Endothelial cell of umbilical vein (primary cell): ENCODE data around the gene PADI1. TPM values are rescaled to one million over a fixed set of nuclear protein-coding genes. Genes with fewer than 3 reads are reported as not detected.

ENCODE experiments used
- BruUV-seq: library from RNA; stranded (reverse); fragments of 400-500 nt; replicated peaks from 2 replicates; lab custom pipeline; 2021; lab: Mats Ljungman, UMichigan
- CTCF ChIA-PET: fragments of 300-600, 350-600 bp; sonication (Branson Sonifier 250); formaldehyde crosslinking; loops from one replicate; lab custom pipeline; 2021; ENCODE audit warnings: antibody characterized with exemption, inconsistent platforms; lab: Charles Lee
- POLR2A ChIA-PET: fragments of 300-600, 350-600 bp; sonication (Branson Sonifier 250); formaldehyde crosslinking; loops from one replicate; lab custom pipeline; 2021; ENCODE audit warnings: antibody characterized with exemption, inconsistent platforms; lab: Charles Lee
- DNase-seq: peaks from one replicate; pipeline ENCODE4 v3.0.0-alpha.2; 2011; ENCODE audit warnings: low read depth, low spot score
- FAIRE-seq: peaks from 2 replicates; lab custom pipeline; 2011; peaks lifted over from hg19 to GRCh38; lab: Jason Lieb, UNC
- H2AFZ ChIP-seq: 2 replicates; pipeline ENCODE4 v1.6.0; 2012; ENCODE audit warnings: low read depth, low read length, control low read depth, inconsistent platforms
- H3K27ac ChIP-seq: 2 replicates; pipeline ENCODE4 v1.5.1; 2011; ENCODE audit warnings: low read depth, mild to moderate bottlenecking, control low read depth, low read length, moderate library complexity; ENCODE audit not compliant: insufficient read depth
- H3K27me3 ChIP-seq, 2 experiments: 2 replicates each; pipeline versions ENCODE4 v1.6.0 to v1.6.1; 2011; ENCODE audit warnings: low read length in 2 of 2, mixed read lengths in 1 of 2; ENCODE audit not compliant: control insufficient read depth in 2 of 2, insufficient read depth in 2 of 2
- H3K36me3 ChIP-seq, 2 experiments: 2 replicates in 1 of 2; 3 replicates in 1 of 2; pipeline ENCODE4 v1.5.1; 2011; ENCODE audit warnings: low read length in 2 of 2, mild to moderate bottlenecking in 1 of 2, moderate library complexity in 1 of 2; ENCODE audit not compliant: control insufficient read depth in 2 of 2, insufficient read depth in 2 of 2; ENCODE audit errors: extremely low read depth in 1 of 2
- H3K4me1 ChIP-seq: 3 replicates; pipeline ENCODE4 v1.5.1; 2011; ENCODE audit warnings: mild to moderate bottlenecking, low read length; ENCODE audit not compliant: control insufficient read depth, insufficient read depth; ENCODE audit errors: extremely low read depth
- H3K4me2 ChIP-seq: 2 replicates; pipeline ENCODE4 v1.6.1; 2011; ENCODE audit warnings: low read length, control low read depth, mixed read lengths; ENCODE audit not compliant: insufficient read depth
- H3K4me3 ChIP-seq, 3 experiments: fragments of 200-600 bp in 1 of 3; sonication (generic), shearing (Covaris generic) in 1 of 3; replicated peaks in 1 of 3; 2 replicates each; pipeline ENCODE4 v1.5.1; 2011 to 2016; ENCODE audit warnings: control low read depth in 3 of 3, low read length in 3 of 3, mild to moderate bottlenecking in 2 of 3, inconsistent platforms in 1 of 3, low read depth in 1 of 3, moderate library complexity in 1 of 3; ENCODE audit not compliant: insufficient read depth in 1 of 3
- H3K79me2 ChIP-seq: 2 replicates; pipeline ENCODE4 v1.6.0; 2012; ENCODE audit warnings: low read length, inconsistent platforms; ENCODE audit not compliant: control insufficient read depth, insufficient read depth
- H3K9ac ChIP-seq: replicated peaks from 2 replicates; pipeline ENCODE3; 2011; ENCODE audit warnings: low read length, control low read depth; ENCODE audit not compliant: insufficient read depth; ENCODE audit errors: extremely low read depth
- H3K9me1 ChIP-seq: replicated peaks from 3 replicates; pipeline ENCODE4 v1.6.0; 2011; ENCODE audit warnings: mild to moderate bottlenecking, low read length; ENCODE audit not compliant: control insufficient read depth, insufficient read depth; ENCODE audit errors: extremely low read depth
- H3K9me3 ChIP-seq: replicated peaks from 2 replicates; pipeline ENCODE4 v1.5.1; 2012; ENCODE audit warnings: low read length, inconsistent platforms; ENCODE audit not compliant: control insufficient read depth, insufficient read depth
- H4K20me1 ChIP-seq: replicated peaks from 2 replicates; pipeline ENCODE3; 2011; ENCODE audit warnings: mild to moderate bottlenecking, low read length; ENCODE audit not compliant: control insufficient read depth, insufficient read depth; ENCODE audit errors: extremely low read depth
- CTCF ChIP-seq, 2 donors: IDR thresholded peaks; 1 replicate in 1 of 2; 2 replicates in 1 of 2; pipeline ENCODE4 v1.5.1; 2011; ENCODE audit warnings: low read length in 2 of 2, mild to moderate bottlenecking in 2 of 2, moderate library complexity in 2 of 2, control low read depth in 1 of 2, inconsistent platforms in 1 of 2, low read depth in 1 of 2; ENCODE audit not compliant: insufficient read depth in 1 of 2; ENCODE audit errors: extremely low read depth in 1 of 2
- EZH2 ChIP-seq: IDR thresholded peaks from 2 replicates; pipeline ENCODE4 v1.6.1; 2012; ENCODE audit warnings: borderline replicate concordance, low read depth, mild to moderate bottlenecking, moderate library complexity, low read length, inconsistent platforms; ENCODE audit not compliant: severe bottlenecking
- FOS ChIP-seq: IDR thresholded peaks from 2 replicates; pipeline ENCODE4 v1.6.1; 2011; ENCODE audit warnings: mild to moderate bottlenecking, low read length, moderate library complexity, borderline replicate concordance; ENCODE audit not compliant: insufficient read depth
- GATA2 ChIP-seq: IDR thresholded peaks from 2 replicates; pipeline ENCODE4 v1.7.0; 2011; ENCODE audit warnings: low read depth, mild to moderate bottlenecking, moderate library complexity, mixed read lengths, low read length; ENCODE audit not compliant: insufficient read length, insufficient read depth
- JUN ChIP-seq: IDR thresholded peaks from 2 replicates; pipeline ENCODE4 v1.6.1; 2011; ENCODE audit warnings: borderline replicate concordance, low read depth; ENCODE audit not compliant: insufficient read length, insufficient read depth
- MAX ChIP-seq: IDR thresholded peaks from 2 replicates; pipeline ENCODE4 v1.6.1; 2011; ENCODE audit not compliant: insufficient read depth, insufficient read length
- MYC ChIP-seq: IDR thresholded peaks from one replicate; pipeline ENCODE4 v1.6.1; 2011; ENCODE audit warnings: mild to moderate bottlenecking, low read depth, low read length
- POLR2A ChIP-seq: IDR thresholded peaks from 2 replicates; pipeline ENCODE4 v1.6.1; 2012; ENCODE audit warnings: low read depth, mild to moderate bottlenecking, control low read depth, low read length
- POLR2AphosphoS5 ChIP-seq: IDR thresholded peaks from 2 replicates; pipeline ENCODE4 v1.6.1; 2012; ENCODE audit warnings: low read depth, mild to moderate bottlenecking, control low read depth, low read length, moderate library complexity; ENCODE audit not compliant: insufficient read depth
- dilution Hi-C: fragments of 300-500 bp; cut with MboI; formaldehyde crosslinking; loops from one replicate; pipeline ENCODE4 v1.15.0; 2019; ENCODE audit warnings: low sequenced_read_pairs; ENCODE audit not compliant: extremely low pct_ligation_motif_present
- intact Hi-C: fragments of 100-400 bp; cut with micrococcal nuclease; formaldehyde crosslinking; loops from one replicate; pipeline ENCODE4 v1.10.0; 2022
- polyA plus RNA-seq, 4 experiments: library from polyadenylated mRNA; depleted of rRNA in 3 of 4; stranded (reverse) in 3 of 4; unstranded in 1 of 4; fragments of >200 nt; gene quantifications; 2 replicates each; pipeline versions ENCODE4 v1.2.1 to v1.2.3, GENCODE V29; 2011 to 2012; ENCODE audit warnings: missing spikeins in 1 of 4
- total RNA-seq: library from RNA; stranded (reverse); gene quantifications from 2 replicates; pipeline ENCODE4 v1.2.3, GENCODE V29; 2021

The PADI1 gene
- total and polyA plus RNA-seq, 2 donors (not counting 3 experiments of a cell fraction or from before 2014, with no cell fraction given): 0.01 TPM; not detected in 1

- Histone ChIP-seq H3K9me1 (no peaks in the 10 kb centered on the region), H3K27ac (no peak overlapping the region), H2AFZ (no peak overlapping the region), H3K79me2 (no peaks in the 10 kb centered on the region), H3K36me3 (no peaks in the 10 kb centered on the region), H3K9ac (no peak overlapping the region), H3K9me3 (no peaks in the 10 kb centered on the region), H4K20me1 (no peaks in the 10 kb centered on the region), H3K4me3 (no peak overlapping the region), H3K27me3 (no peaks in the 10 kb centered on the region), H3K4me1 (no peaks in the 10 kb centered on the region), H3K4me2 (no peak overlapping the region)
- DNase-seq (no peak), FAIRE-seq (no peak)
- intact Hi-C loops (no loop called here), dilution Hi-C loops (no loop called here)
- BruUV-seq: no TSS peak
- TF ChIP-seq POLR2AphosphoS5 (no peak), MAX (no peak), CTCF (IDR thresholded peaks at IDR 0.05; ENCODE audit: extremely low read depth in 1 of 2, insufficient read depth in 1 of 2, low read depth in 1 of 2, low read length in 2 of 2) (no peak), GATA2 (no peak), POLR2A (no peak), EZH2 (no peak), MYC (no peak), FOS (no peak), JUN (no peak)
- POLR2A ChIA-PET: no interaction called here
- CTCF ChIA-PET: interaction anchor here (0.7 to 1.9 kb wide), 6 partner anchors 10 to 218 kb away, joined by 3 to 12 read pairs (median 4); no protein-coding TSS in a partner anchor
These were observed 71.6 kb downstream of the PADI1 start for GRCh38 chr1:17276568-17276967.
